ENCODE results near the gene ZNF783. TPM values are rescaled to one million over a fixed set of nuclear protein-coding genes. Genes with fewer than 3 reads are reported as not detected.
A peak's percentile ranks its signal among the peaks of the same experiment; 100 is the strongest.
"Not testable (repeated sequence)": the region's sequence is repeated elsewhere in the genome, so short reads cannot be mapped to it uniquely, and the experiment has no call there.

The ZNF783 gene
- total RNA-seq, 1 donor from 2014 or later = 7.5 TPM

DNA sequence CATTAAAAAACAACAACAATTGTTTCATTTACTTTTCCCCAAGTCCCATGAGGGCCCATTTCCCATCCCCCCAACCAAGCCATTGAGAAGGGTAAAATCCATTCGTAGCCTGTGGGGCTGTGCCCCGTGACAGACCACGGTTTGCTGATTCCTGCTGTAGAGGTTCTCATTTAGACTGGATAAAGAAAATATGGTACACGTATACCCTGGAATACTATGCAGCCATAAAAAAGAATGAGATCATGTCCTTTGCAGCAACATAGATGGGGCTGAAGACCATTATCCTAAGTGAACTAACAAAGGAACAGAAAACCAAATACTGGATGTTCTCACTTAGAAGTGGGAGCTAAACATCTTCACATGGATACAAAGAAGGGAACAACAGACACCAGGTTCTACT is 44.9 kb downstream of the ZNF783 start:
- no peak for DNase-seq

GRCh38 chr7:149307775-149308501 is 45.9 kb downstream of the ZNF783 start:
- no peak for DNase-seq

- peak; percentile 70 for DNase-seq
Measured at GRCh38 chr7:149310113-149310836, 48.3 kb downstream of the ZNF783 start.

DNA sequence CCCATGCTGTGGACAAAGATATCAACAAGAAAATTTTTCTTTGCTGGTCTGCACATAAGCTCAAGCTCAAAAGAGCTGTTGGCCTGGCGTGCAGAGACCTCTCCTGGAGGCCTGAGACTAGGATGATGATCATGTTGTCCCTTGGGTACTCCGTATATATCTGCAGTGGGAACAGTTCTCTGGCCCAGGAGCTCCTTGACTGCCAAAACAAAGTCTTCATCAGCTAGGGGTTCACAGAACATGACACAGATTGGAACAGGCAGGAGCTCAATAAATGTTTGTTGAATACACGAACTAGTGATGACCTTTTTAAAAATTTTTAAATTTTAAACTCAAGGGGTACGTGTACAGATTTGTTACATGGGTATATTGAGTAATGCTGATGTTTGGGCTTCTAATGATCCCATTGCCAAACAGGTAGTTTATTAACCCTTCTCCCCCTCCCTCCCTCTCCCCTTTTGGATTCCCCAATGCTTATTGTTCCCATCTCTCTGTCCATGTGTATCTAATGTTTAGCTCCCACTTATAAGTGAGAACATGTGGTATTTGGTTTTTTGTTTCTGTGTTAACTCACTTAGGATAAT is 49.1 kb downstream of the ZNF783 start:
- DNase-seq = no peak

DNA sequence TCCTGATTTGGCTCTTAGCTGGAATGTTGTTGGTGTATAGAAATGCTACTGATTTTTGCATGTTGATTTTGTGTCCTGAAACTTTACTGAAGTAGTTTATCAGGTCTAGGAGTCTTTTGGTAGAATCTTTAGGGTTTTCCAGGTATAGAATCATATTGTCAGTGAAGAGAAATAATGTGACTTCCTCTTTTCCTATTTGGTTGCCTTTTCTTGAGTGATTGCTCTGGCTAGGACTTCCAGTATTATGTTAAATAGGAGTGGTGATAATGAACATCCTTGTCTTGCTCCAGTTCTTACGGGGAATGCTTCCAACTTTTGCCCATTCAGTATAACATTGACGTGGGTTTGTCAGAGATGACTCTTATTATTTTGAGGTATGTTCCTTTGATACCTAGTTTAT is 52.0 kb downstream of the ZNF783 start:
- DNase-seq = no peak

GRCh38 chr7:149316606-149317005 is 54.6 kb downstream of the ZNF783 start:
- DNase-seq = no peak

GRCh38 chr7:149317496-149317895 is 55.5 kb downstream of the ZNF783 start:
- no peak for DNase-seq

GRCh38 chr7:149317986-149318672 is 56.1 kb downstream of the ZNF783 start:
- no peak for DNase-seq

- no peak for DNase-seq
Measured at GRCh38 chr7:149319376-149319775, 57.4 kb downstream of the ZNF783 start.

- no peak for DNase-seq
Measured at GRCh38 chr7:149320313-149321124, 58.5 kb downstream of the ZNF783 start.

DNA sequence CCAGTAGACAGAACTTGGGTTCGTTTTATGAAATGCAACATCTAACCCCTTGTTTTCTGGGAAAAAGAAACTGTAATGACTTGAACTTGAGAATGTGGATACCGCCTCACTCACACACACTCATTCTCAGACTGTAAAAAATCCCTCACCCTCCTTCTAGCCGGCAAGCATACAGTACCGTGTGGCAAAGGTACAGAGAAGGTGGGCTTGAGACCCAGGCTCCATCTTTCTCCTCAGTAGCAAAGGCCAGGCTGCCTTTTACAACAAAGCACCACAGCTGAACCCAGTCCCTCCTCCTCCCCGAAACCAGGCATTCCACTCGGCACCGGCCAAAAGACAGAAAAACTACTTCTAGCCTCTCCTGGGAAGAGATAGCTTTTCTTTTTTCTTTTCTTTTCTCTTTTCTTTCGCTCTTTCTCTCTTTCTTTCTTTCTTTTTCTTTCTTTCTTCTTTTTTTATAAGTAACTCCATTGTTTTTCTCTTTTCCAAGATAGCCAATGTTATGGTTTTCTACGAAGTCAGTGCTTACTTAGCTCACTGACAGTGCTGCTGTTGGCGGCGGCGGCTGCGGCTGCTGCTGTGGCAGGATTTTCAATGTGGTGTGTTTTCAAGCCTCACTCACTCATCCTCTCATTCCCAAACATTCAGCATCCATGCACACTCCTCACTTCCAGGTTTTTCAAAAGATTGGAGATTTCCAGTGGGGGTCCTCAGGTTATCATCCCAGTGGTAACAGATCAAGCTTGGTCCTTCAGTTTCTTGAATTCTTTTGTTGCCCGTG is 59.3 kb downstream of the ZNF783 start:
- not testable (repeated sequence) for DNase-seq

GRCh38 chr7:149321978-149322541 is 60.1 kb downstream of the ZNF783 start:
- no peak for DNase-seq

DNA sequence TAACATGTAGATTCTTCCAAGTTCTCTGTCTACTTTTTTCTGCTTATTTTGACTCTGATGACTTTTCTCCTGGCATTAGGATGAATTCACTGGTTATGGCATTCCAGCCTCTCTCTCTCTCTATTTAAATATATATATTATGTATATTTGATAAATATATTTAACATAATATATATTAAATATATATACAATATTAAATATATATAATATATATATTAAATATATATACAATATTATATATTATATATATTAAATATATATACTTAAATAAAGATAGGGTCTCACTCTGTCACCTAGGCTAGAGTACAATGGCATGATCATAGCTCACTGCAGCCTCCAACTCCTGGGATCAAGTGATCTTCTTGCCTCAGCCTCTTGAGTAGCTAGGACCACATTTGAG is 60.7 kb downstream of the ZNF783 start:
- no peak for DNase-seq

GRCh38 chr7:149325248-149325647 is 63.3 kb downstream of the ZNF783 start:
- DNase-seq = no peak

DNA sequence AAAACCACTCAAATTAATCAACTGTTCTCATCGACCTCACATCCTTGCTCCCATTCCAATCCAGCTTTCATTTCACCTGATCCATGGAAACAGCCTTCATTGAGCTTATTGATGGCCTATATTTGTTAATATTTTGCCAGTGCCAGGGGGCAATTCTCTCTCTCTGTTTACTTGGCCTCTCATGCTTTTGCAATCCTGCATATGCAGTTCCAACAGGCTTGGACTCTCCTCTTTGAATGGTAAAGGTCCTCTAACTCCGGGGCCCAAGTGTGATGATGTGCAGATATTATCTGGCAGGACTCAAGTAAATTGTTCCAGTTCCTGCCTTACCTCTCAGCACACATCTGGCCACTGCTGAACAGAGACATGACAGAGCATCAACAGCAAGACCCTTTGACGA is 67.3 kb downstream of the ZNF783 start:
- no peak for DNase-seq

DNA sequence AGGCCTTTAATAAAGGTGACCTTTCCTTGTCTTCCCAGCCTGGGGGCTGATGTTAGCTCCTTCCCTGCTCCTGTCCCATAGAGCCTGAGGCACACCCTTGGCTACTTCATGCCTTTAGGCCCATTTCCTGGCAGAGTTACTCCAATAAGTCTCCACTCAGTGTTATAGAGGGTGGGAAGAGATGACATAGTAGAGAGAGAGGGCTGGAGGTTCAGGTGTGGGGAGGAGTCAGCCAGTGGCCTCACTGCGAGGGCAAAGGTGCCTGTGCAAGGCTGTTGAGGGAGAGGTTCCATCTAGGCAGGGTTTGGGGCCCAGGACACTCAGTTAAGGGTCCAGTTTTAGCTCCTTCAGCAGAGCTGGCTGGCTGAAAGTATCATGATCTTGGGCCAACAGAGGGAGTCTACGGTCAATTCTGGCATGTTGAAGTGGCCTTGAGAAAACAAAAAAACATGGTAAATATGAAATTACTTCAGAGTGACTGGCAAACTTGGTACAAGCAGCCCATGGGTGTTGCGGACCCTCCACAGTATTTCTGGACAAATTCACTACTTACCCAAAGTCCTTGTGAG is 67.9 kb downstream of the ZNF783 start:
- DNase-seq = no peak

DNA sequence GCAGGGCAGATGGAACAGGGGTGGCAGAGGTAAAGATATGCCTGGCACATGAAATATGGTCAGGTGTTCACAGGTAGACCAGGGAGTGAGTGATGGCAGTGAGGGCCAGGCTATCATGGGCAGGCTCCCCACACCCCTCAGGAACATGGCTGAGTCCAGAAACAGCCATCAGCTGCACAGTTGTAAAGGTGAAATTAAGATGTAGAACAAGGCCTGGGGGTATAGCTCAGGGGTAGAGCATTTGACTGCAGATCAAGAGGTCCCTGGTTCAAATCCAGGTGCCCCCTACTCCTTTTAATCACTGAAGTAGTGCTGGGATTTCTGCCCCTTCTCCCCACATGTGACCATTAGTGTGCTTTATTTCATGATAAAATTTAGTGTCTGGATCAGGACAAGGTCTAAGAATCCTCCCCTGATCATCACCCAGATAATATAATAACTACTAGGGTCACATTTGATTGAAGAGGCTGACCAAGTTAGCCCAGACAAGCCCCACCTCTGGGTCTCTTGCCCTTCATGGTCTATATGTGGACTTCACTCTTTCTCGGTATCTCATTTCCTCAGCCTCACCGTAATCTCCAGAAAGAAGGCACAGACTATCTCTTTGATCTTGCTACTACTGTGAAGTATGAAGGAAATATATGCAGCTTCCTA is 69.0 kb downstream of the ZNF783 start:
- no peak for DNase-seq

DNA sequence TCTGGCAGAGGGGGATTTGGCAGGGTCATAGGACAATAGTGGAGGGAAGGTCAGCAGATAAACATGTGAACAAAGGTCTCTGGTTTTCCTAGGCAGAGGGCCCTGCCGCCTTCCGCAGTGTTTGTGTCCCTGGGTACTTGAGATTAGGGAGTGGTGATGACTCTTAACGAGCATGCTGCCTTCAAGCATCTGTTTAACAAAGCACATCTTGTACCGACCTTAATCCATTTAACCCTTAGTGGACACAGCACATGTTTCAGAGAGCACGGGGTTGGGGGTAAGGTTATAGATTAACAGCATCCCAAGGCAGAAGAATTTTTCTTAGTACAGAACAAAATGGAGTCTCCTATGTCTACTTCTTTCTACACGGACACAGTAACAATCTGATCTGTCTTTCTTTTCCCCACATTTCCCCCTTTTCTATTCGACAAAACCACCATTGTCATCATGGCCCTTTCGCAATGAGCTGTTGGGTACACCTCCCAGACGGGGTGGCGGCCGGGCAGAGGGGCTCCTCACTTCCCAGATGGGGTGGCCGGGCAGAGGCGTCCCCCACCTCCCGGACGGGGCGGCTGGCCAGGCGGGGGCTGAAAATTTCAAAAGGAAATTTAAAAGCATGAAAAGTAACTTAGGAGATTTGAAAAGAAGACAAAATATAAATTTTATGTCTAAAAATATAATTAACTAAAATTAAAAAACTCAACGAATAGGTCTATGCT is 70.8 kb downstream of the ZNF783 start:
- not testable (repeated sequence) for DNase-seq

- no peak for DNase-seq
Measured at GRCh38 chr7:149333321-149333717, 71.3 kb downstream of the ZNF783 start.

DNA sequence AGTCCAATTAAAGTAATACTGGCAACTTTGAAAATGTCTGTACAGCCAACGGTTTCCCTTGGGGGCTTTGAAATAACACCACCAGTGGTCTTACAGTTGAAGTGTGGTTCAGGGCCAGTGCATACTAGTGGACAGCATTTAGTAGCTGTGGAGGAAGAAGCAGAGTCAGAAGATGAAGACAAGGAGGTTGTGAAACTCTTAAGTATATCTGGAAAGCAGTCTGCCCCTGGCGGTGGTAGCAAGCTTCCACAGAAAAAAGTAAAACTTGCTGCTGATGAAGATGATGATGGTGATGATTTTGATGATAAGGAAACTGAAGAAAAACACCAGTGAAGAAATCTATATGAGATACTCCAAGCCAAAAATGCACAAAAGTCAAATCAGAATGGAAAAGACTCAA is 72.2 kb downstream of the ZNF783 start:
- DNase-seq = no peak

Data from dermis blood vessel endothelial cell (primary cell).